HG02981 (cell line): ENCODE data around the gene CSNK1G1.
"Not testable (repeated sequence)": the region's sequence is repeated elsewhere in the genome, so short reads cannot be mapped to it uniquely, and the experiment has no call there.

ENCODE experiments used
- ATAC-seq: cut with Tn5 transposase; IDR thresholded peaks from one replicate; pipeline ENCODE4 v1.9.1; 2021; ENCODE audit warnings: mild to moderate bottlenecking, moderate library complexity; ENCODE audit not compliant: unreplicated experiment

The CSNK1G1 gene

GRCh38 chr15:64355944-64356709 is at the start of gene CSNK1G1:
CSNK1G1 (minus strand) TSS chr15:64356173; CDS start chr15:64300499, 55,674 bp downstream.
- ATAC-seq: peak; percentile 97

DNA sequence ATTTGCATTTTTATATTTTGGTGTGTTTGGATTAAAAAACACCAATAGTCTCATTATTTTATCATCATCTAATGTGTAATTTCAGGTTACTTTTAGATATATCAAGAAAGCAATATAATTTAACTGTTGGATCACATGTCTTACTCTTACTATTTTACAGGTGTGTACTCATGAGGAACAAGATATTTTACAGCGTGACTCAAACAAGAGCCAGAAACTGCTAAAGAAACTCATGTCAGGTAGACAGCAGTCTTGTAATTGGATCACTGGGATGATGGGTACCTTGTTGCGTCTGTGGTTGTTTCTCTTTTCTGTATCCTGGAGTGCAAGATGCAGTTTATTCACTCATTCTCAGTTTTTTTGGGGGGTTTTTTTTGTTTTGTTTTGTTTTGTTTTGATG is 44.6 kb upstream of the CSNK1G1 start:
- no peak for ATAC-seq

DNA sequence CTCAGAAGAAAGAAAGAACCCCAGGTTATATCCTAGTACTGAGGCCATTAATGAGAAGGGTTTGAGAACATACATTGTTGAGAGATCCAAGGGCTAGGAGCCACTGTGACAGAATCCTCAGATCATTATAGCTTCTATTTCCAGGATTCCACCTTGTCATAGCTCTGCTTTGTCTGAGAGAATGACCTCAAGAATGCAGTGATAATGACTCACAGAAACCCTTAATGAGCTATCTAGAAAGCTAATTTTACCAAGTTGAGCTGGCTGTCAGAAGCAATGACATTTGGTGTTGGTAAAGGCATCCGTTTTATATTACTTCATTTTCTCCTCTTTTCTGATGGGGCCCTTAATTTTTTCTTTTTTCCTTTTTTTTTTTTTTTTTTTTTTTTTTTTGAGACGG is 42.6 kb upstream of the CSNK1G1 start:
- ATAC-seq: no peak

DNA sequence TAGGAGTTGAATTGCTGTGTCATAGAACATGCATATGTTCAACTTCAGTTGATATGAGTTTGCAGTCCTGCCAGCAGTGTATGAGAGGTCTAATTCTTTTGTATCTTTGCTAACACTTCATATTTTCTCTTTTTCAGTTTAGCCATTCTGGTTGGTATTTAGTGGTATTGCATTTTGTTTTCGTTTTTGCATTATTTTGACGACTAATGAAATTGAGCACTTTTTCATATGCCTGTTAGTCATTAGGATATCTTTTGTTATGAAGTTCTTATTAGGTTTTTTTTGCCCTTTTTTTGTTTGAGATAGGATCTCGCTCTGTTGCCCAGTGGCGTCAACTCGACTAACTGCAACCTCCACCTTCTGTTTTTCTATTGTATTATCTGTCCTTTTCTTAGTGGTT is 40.8 kb upstream of the CSNK1G1 start:
- ATAC-seq: no peak

GRCh38 chr15:64392471-64392870 is 36.5 kb upstream of the CSNK1G1 start:
- ATAC-seq: not testable (repeated sequence)

- ATAC-seq: no peak
Observed at GRCh38 chr15:64389036-64389435, 33.1 kb upstream of the CSNK1G1 start.

DNA sequence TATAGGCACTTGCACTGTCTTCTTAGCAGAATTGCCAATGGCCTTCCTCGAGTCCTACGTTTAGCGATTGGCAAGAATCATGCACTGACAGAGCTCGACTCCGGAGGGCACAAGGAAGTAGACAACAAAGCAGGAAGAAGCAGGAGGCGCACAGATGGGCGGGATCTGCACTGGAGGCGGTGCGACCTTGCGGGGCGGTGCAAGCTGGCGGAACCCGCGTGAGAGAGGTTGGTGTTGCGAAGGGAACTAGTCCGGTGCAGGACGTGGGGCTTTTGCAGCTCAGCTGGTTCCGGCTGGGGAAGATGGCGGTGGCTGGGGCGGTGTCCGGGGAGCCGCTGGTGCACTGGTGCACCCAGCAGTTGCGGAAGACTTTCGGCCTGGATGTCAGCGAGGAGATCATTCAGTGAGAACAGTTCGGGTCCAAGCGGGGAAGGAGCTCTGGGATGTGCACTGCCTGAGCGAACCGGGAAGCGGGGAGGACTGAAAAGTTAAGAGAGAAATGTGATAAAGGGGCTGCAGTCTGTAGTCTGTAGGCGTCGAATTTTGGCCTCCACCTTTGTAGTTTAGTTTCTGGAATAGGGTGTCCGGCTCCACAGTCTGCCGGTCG is 31.7 kb upstream of the CSNK1G1 start, which contains the start of gene TRIP4:
TRIP4 (plus strand) TSS at position 275 of the 607 bp plus-strand sequence; CDS start at position 303, 28 bp downstream.
- peak; percentile 98 for ATAC-seq

DNA sequence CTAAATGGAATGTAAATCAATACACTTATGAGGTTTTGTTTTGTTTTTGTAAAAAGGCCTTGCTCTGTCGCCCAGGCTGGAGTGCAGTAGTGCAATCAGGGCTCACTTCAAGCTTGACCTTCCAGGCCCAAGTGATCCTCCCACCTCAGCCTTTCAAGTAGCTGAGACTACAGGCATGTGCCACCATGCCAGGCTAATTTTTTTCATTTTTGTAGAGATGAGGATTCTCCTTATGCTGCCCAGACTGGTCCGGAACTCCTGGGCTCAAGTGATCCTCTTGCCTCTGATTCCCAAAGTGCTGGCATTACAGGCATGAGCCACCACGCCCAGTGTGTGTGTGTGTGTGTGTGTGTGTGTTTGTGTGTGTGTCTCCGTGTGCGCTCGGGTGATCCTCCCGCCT is 30.3 kb upstream of the CSNK1G1 start:
- ATAC-seq: no peak

DNA sequence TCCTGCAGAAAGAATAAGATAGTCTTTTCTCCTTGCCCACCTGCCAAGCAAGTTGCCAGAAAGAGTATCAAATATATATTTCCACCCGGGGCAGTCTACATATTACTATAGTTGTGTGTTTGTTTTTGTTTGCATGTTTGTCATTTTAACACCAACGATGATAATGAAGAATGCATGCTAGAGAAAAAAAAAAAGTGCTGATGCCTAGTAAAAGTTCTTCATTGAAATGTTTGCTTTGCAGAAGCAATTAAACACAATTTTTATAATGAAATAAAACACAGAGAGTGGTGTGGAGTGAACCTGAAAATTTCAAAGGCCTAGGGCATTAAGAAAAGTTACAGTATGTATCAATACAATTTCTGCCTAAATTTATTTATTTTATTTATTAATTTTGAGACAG is 27.8 kb upstream of the CSNK1G1 start:
- no peak for ATAC-seq

DNA sequence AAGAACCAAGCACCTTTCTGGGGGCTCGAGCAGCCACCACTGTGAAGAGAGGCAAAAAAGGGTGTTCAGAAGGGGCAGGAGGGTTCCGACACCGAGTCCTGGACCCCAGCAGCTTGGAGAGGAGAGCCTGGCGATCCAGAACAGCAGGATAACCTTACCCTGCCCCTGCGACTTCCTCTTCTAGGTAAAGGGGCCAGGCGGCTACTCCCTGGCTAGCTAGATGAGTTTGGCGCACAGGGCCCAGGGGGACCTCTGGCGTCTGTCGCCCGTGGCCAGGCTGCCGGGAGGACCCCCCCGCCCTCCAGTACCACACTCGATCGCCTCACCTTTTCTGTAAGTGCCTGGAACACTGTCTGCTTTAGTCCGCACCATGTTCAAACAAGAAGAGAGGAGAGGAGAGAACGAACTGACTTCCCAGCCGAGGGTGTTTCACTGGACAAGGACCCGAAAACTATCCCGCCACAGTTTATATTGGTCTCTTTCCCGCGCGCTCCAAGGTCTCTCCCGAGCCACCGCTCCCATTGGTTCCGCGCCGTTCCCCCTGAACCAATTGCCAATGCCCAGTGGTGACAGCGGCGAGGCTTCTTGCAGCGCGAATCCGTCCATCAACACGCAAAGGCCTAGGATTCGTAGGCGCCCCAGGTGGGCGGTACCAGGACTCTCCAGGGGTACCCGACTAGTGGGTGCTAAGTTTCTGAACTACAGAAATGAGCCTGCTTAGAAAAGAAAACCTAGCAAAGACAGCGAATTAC is 25.2 kb upstream of the CSNK1G1 start, which contains the start of gene PCLAF:
PCLAF (minus strand) TSS at position 442 of the 752 bp plus-strand sequence; CDS start at position 372, 70 bp downstream.
- peak; percentile 98 for ATAC-seq

GRCh38 chr15:64380130-64380870 is 24.3 kb upstream of the CSNK1G1 start:
- ATAC-seq: not testable (repeated sequence)

DNA sequence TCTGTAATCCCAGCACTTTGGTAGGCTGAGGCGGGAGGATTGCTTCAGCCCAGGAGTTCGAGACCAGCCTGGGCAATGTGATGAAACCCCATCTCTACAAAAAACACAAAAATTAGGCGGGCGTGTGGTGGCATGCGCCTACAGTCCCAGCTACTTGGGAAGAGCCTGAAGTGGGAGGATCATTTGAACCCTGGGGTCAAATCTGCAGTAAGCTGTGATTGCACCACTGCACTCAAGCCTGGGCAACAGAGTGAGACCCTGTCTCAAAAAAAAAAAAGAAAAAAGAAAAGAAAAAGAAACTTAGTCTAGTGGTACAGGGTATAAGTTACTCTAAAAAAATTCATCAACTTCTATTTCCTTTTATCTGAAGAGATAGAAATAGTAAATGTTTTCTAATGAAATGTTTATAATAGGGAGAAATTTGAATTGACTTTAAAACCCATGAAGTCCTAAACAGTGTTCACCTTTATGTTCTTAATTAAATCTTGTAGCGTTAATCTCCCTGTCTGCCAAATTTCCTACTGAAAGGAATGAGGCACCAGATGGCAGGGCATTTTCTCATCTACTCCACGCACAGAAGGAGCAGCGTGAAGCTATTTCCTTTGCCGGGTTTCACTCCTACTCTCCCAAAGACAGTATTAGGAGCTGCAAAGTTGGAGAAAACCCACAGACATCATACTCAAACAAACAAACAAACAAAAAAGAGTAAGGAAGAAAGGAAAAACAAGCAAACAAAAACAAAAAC is 23.4 kb upstream of the CSNK1G1 start:
- ATAC-seq: no peak

DNA sequence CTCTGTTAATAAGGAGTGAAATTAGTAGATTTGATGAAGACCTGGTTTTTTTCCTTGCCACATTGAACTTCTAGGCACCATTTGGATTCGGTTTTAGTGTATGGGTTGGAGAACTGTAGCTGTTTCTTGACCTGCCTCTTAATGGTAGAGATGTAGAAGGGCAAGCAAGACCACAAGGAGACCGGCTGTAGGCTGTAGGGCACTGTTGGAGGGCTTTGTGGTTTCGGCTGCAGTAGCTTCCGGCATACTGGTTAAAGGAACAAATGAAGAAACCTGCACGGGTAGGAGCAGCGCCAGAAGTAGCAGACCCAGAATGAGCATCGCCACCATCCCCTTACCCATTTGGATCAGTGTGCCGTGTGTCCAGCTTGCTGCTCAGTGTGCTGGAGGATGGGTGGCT is 17.4 kb upstream of the CSNK1G1 start:
- no peak for ATAC-seq

DNA sequence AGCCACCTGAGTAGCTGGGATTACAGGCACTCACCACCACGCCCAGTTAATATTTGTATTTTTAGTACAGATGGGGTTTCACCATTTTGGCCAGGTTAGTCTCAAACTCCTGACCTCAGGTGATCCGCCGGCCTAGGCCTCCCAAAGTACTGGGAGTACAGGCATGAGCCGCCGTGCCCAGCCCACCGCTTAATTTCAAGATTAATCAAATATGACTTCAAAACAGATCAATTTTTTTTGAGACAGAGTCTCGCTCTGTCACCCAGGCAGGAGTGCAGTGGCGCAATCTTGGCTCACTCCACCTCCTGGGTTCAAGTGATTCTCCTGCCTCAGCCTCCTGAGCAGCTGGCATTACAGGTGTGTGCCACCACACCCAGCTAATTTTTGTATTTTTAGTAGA is 15.4 kb upstream of the CSNK1G1 start:
- ATAC-seq: not testable (repeated sequence)

- no peak for ATAC-seq
Observed at GRCh38 chr15:64369078-64369607, 13.2 kb upstream of the CSNK1G1 start.

GRCh38 chr15:64361259-64361658 is 5.3 kb upstream of the CSNK1G1 start:
- no peak for ATAC-seq

DNA sequence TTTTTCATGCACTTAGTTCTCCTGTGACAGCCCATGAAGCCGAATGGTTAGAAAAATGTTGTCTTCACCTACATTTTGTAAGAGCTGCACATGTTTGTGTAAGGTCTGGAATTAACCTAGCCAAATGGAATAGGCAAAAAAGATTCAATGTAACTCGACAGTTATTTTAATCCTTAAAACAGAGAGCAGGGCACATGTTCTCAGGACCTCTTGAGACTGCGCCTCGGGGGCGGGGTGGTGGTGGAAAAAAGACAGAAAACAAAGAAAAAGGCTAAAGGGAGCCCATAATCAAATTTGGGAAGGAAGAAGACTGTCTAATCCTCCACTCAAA is 702 bp upstream of the CSNK1G1 start:
- no peak for ATAC-seq

GRCh38 chr15:64355348-64355943 is 527 bp downstream of the CSNK1G1 start:
- ATAC-seq: peak; percentile 6

DNA sequence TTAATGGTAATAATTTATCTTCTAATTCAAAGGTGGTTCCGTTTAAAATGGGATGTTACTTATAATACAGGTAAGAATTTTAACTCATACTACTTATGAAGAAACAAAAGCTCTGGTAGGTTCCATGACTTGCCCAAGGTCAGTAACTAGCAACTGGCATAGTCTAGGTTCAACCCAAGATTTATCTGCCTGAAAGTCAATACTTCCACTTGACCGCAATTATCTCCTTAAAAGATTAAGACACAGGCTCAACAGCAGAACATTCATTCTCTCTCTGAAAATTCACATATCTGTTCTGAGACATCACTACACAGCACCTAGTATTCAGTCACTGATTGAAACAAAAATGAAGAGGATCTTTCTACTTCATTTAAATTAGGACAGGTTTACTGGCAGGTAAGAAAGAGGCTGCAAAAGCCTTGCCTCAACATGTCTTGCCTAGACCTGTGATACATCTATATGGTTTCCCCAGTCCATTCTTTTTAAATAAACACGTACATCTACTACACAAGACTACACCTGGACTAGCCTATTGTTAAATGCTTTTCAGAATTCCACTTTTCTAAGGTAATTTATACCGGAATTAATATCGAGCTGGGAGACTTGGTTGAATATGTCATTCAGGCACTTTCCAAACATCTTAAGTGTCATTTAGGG is 1.2 kb downstream of the CSNK1G1 start:
- ATAC-seq: no peak
